GM23248 (cell line): ENCODE data around the gene HOXA5. TPM values are rescaled to one million over a fixed set of nuclear protein-coding genes. Genes with fewer than 3 reads are reported as not detected.

ENCODE experiments used
- DNase-seq: peaks from one replicate; pipeline ENCODE4 v3.0.0-alpha.2; 2015
- H2AFZ ChIP-seq: fragments of 200-600 bp; sonication (generic); 2 replicates; pipeline ENCODE4 v1.6.1; 2016; ENCODE audit warnings: antibody characterized with exemption
- H3F3A ChIP-seq: fragments of 200-600 bp; sonication (generic); 2 replicates; pipeline ENCODE4 v1.6.1; 2016; ENCODE audit warnings: mild to moderate bottlenecking, antibody characterized with exemption, mixed run types; ENCODE audit not compliant: insufficient read depth
- H3K27ac ChIP-seq: fragments of 200-600 bp; sonication (generic); 2 replicates; pipeline ENCODE4 v1.5.1; 2016; ENCODE audit warnings: mild to moderate bottlenecking
- H3K27me3 ChIP-seq: fragments of 200-600 bp; sonication (generic); replicated peaks from 2 replicates; pipeline ENCODE4 v1.6.1; 2016; ENCODE audit warnings: mild to moderate bottlenecking; ENCODE audit not compliant: insufficient read depth
- H3K36me3 ChIP-seq: fragments of 200-600 bp; sonication (generic); 2 replicates; pipeline ENCODE4 v1.6.1; 2016; ENCODE audit warnings: low read depth, mild to moderate bottlenecking
- H3K4me1 ChIP-seq: fragments of 200-600 bp; sonication (generic); 2 replicates; pipeline ENCODE4 v1.6.1; 2016; ENCODE audit warnings: mild to moderate bottlenecking; ENCODE audit not compliant: insufficient read depth
- H3K4me2 ChIP-seq: fragments of 200-600 bp; sonication (generic); one replicate; pipeline ENCODE4 v1.6.1; 2016; ENCODE audit warnings: mild to moderate bottlenecking; ENCODE audit not compliant: unreplicated experiment
- H3K4me3 ChIP-seq: fragments of 200-600 bp; sonication (generic); 2 replicates; pipeline ENCODE4 v1.5.1; 2016; ENCODE audit warnings: mild to moderate bottlenecking
- H3K79me2 ChIP-seq: fragments of 200-600 bp; sonication (generic); 2 replicates; pipeline ENCODE4 v1.6.1; 2016; ENCODE audit warnings: mild to moderate bottlenecking; ENCODE audit not compliant: insufficient read depth
- H3K9ac ChIP-seq: fragments of 200-600 bp; sonication (generic); 2 replicates; pipeline ENCODE4 v1.6.1; 2016; ENCODE audit warnings: mild to moderate bottlenecking
- H3K9me2 ChIP-seq: fragments of 200-600 bp; sonication (generic); 2 replicates; pipeline ENCODE4 v1.6.1; 2016; ENCODE audit warnings: mixed run types, mild to moderate bottlenecking, moderate library complexity; ENCODE audit not compliant: insufficient read depth
- H3K9me3 ChIP-seq: fragments of 200-600 bp; sonication (generic); one replicate; pipeline ENCODE4 v1.6.1; 2017; ENCODE audit warnings: low read depth
- H4K20me1 ChIP-seq: fragments of 200-600 bp; sonication (generic); 2 replicates; pipeline ENCODE4 v1.6.0; 2016; ENCODE audit not compliant: insufficient read depth
- EZH2 ChIP-seq: fragments of 200-600 bp; sonication (generic); IDR thresholded peaks from 2 replicates; pipeline ENCODE4 v1.6.1; 2018; ENCODE audit warnings: antibody characterized with exemption, mild to moderate bottlenecking; ENCODE audit not compliant: insufficient read depth, poor library complexity, severe bottlenecking
- EZH2phosphoT487 ChIP-seq: fragments of 200-600 bp; sonication (generic); IDR thresholded peaks from 2 replicates; pipeline ENCODE4 v1.6.1; 2018; ENCODE audit warnings: antibody characterized with exemption, moderate library complexity, mild to moderate bottlenecking, low read depth; ENCODE audit not compliant: insufficient read depth
- WGBS, 2 experiments: methylation state at CpG; one replicate each; pipeline ENCODE4 v1.1.6; 2015 to 2017; ENCODE audit warnings: low lambda C conversion rate in 2 of 2, low coverage in 1 of 2; ENCODE audit errors: missing lambda C conversion rate in 2 of 2; 5-methylcytosine and 5-hydroxymethylcytosine counted together
- in situ Hi-C: fragments of 300-500 bp; cut with MboI; formaldehyde crosslinking; loops from 2 replicates; pipeline ENCODE4 v1.15.0; 2020
- polyA plus RNA-seq: library from polyadenylated mRNA; unstranded; fragments of >200 nt; fragmentation: Nextera tagmentation; extraction: Ambion mirVana; gene quantifications from 2 replicates; pipeline ENCODE4 v1.2.1, GENCODE V29; 2016
- total RNA-seq: library from RNA; depleted of rRNA; stranded (reverse); fragments of >200 nt; shearing (Covaris generic); gene quantifications from 2 replicates; pipeline ENCODE4 v1.2.3, GENCODE V29; 2014

Gene HOXA5
- total and polyA plus RNA-seq, 2 experiments from 2014 or later = 1.9 to 4.0 TPM

- no peaks in the 10 kb centered on the region for H3K9me3 ChIP-seq
- WGBS, 2 experiments = 54 to 64% methylated on average over 38 of the region's 38 CpGs
- peak overlapping the region; percentile 99 for H3K4me2 ChIP-seq
- H3K36me3 ChIP-seq = peaks cover 18% of the 10 kb centered on the region
- peaks cover 61% of the 10 kb centered on the region for H3K79me2 ChIP-seq
- H3K9me2 ChIP-seq = no peaks in the 10 kb centered on the region
- peak overlapping the region; percentile 91 for H3K9ac ChIP-seq
- no peaks in the 10 kb centered on the region for H3K27me3 ChIP-seq
- peak overlapping the region; percentile 90 for H3K27ac ChIP-seq
- no peaks in the 10 kb centered on the region for H4K20me1 ChIP-seq
- in situ Hi-C loops = no loop called here
- H3K4me1 ChIP-seq = peaks cover 13% of the 10 kb centered on the region
- DNase-seq = peak; percentile 66
- no peak for TF ChIP-seq EZH2
- TF ChIP-seq EZH2phosphoT487 = no peak
- peak overlapping the region; percentile 61 for H2AFZ ChIP-seq
- peaks cover 22% of the 10 kb centered on the region for H3F3A ChIP-seq
- peak overlapping the region; percentile 80 for H3K4me3 ChIP-seq
Measured at GRCh38 chr7:27098578-27099451, 44.7 kb downstream of the HOXA5 start.

DNA sequence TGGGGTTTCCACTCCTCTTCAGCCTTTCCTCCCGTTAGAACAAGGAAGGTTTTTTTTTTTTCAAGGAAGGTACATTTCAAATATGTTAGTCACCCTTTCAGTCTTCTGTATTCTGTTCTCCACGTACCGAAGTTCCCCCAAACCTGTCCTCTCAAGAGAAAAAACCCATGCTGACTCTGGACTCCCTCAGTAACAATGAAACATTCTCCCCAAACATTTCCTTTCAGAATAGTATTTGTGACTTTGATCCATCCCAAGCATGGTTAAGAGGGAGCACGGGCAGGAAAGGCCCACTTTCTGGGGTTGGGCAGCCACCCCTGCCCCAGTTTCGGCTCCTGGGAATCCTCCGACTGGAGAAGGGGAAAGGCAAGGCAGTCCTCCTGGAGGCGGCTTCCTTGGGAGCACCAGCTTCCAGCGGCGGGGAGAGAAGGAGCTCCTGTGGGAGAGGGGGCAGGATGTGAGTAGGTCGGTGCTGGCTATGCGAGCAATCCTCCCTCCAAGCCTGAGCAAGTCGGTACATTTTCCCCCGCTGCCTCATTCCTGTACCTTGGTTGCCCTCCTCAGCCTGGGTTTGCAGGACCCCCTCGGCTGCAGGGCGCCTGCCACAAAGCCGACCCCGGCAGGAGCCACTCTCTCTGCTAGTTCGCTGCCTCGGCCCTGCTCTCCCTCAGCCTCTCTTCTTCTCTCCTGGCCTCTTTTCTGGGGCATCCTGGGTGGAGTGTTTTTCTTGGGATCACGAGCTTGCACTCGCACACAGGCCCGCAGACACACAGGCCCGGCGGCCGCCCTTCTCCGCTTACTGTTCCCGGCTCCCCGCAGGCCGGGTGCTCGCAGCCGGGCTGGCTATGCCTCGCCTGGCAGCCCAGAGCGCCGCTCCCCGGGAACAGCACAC lies 45.5 kb downstream of the HOXA5 start:
- peak overlapping the region; percentile 90 for H3K27ac ChIP-seq

DNA sequence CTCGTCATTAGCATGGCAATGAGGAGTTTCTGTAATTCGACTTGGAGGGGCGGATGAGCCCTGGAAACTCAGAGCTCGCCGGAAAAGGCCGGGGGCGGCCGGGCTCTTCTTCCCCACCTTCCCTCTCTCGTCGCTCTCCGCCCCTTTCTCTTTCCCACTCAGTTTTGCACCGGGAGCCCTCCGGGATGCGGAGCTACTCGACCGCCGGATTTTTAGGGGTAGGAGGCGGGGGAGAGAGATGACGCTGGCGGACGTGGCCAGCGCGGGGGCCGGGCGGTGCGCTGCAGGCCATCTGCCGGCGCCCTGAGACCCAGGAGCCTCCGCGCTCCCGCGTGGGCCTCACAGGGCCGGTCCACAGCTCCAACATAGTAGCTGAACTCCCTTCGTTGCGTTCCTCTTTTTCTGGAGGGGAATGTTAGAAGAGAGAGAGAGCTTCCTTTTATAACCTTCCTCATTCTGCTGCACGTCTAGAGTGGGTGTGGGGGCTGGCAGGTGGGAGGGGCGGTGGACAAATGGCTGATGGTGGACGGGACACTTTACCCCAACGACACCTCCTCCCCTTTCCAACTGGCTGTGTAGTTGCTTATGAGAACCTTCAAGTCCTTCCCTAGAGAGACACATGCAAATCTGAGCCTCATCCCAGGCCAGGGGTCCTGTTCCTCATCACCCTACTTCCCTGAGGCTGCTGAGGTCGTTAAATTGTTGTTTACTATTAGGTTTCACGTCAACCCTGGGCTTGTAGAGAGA lies 46.5 kb downstream of the HOXA5 start:
- Histone ChIP-seq H3K4me2 (peak overlapping the region; percentile 99), H3K79me2 (peaks cover 61% of the 10 kb centered on the region), H4K20me1 (no peaks in the 10 kb centered on the region), H3K9me2 (no peaks in the 10 kb centered on the region), H3F3A (peaks cover 15% of the 10 kb centered on the region), H3K27me3 (no peaks in the 10 kb centered on the region), H3K9me3 (no peaks in the 10 kb centered on the region), H3K4me1 (peaks cover 13% of the 10 kb centered on the region), H3K4me3 (peak overlapping the region; percentile 80), H3K27ac (peak overlapping the region; percentile 90), H2AFZ (peak overlapping the region; percentile 73), H3K36me3 (peaks cover 18% of the 10 kb centered on the region), H3K9ac (peak overlapping the region; percentile 91)
- peak; percentile 80 for DNase-seq
- WGBS, 2 experiments = 2% methylated on average over 34 to 41 of the region's 41 CpGs
- in situ Hi-C loops = no loop called here
- no peak for TF ChIP-seq EZH2
- TF ChIP-seq EZH2phosphoT487 = no peak

More for the DNA sequence above, 45.5 kb downstream of the HOXA5 start:
- Histone ChIP-seq H3K4me1 (peaks cover 13% of the 10 kb centered on the region), H2AFZ (peak overlapping the region; percentile 61), H3K9ac (peak overlapping the region; percentile 91), H4K20me1 (no peaks in the 10 kb centered on the region), H3K79me2 (peaks cover 61% of the 10 kb centered on the region), H3K36me3 (peaks cover 18% of the 10 kb centered on the region), H3K9me2 (no peaks in the 10 kb centered on the region), H3K4me2 (peak overlapping the region; percentile 99), H3K9me3 (no peaks in the 10 kb centered on the region), H3K4me3 (peak overlapping the region; percentile 80), H3F3A (peaks cover 20% of the 10 kb centered on the region), H3K27me3 (no peaks in the 10 kb centered on the region)
- no peak for TF ChIP-seq EZH2phosphoT487
- TF ChIP-seq EZH2 = no peak
- peak; percentile 76 for DNase-seq
- 35 to 54% methylated on average over 35 of the region's 35 CpGs for WGBS, 2 experiments
- in situ Hi-C loops = no loop called here
